ENCODE measurements around the gene RNF212B.
"Not testable (repeated sequence)": the region's sequence is repeated elsewhere in the genome, so short reads cannot be mapped to it uniquely, and the experiment has no call there.

Gene RNF212B
- 0 to 0.20 reads per million in 2 donors for total RNA-seq

- peak; percentile 40 to 79 (median 68) for DNase-seq
Measured at GRCh38 chr14:23237772-23238594, at the start of gene RNF212B. TSS of gene RNF212B (plus strand) at chr14:23237936. CDS start at chr14:23240346, 2,410 bp downstream.

GRCh38 chr14:23193432-23193831 lies 44.3 kb upstream of the RNF212B start:
- no peak for DNase-seq

- no peak for DNase-seq
Measured at GRCh38 chr14:23195552-23196101, 42.1 kb upstream of the RNF212B start.

- not testable (repeated sequence) for DNase-seq
Measured at GRCh38 chr14:23196487-23196886, 41.2 kb upstream of the RNF212B start.

- not testable (repeated sequence) for DNase-seq
Measured at GRCh38 chr14:23199141-23199540, 38.6 kb upstream of the RNF212B start.

- DNase-seq: no peak
Measured at GRCh38 chr14:23202001-23202400, 35.7 kb upstream of the RNF212B start.

- no peak for DNase-seq
Measured at GRCh38 chr14:23206422-23207145, 31.2 kb upstream of the RNF212B start.

- no peak for DNase-seq
Measured at GRCh38 chr14:23207146-23207540, 30.6 kb upstream of the RNF212B start.

- no peak for DNase-seq
Measured at GRCh38 chr14:23208324-23208723, 29.4 kb upstream of the RNF212B start.

- DNase-seq: no peak
Measured at GRCh38 chr14:23209651-23210423, 27.9 kb upstream of the RNF212B start.

- no peak for DNase-seq
Measured at GRCh38 chr14:23215421-23215820, 22.3 kb upstream of the RNF212B start.

GRCh38 chr14:23217032-23218020 lies 20.4 kb upstream of the RNF212B start:
- DNase-seq: no peak

GRCh38 chr14:23219075-23219474 lies 18.7 kb upstream of the RNF212B start:
- no peak for DNase-seq

GRCh38 chr14:23224958-23225357 lies 12.8 kb upstream of the RNF212B start:
- not testable (repeated sequence) for DNase-seq

- no peak for DNase-seq
Measured at GRCh38 chr14:23227566-23227965, 10.2 kb upstream of the RNF212B start.

GRCh38 chr14:23228812-23229211 lies 8.9 kb upstream of the RNF212B start:
- no peak for DNase-seq

GRCh38 chr14:23232241-23232808 lies 5.4 kb upstream of the RNF212B start:
- not testable (repeated sequence) for DNase-seq

- DNase-seq: no peak
Measured at GRCh38 chr14:23240661-23241060, 2.9 kb downstream of the RNF212B start.

- DNase-seq: not testable (repeated sequence)
Measured at GRCh38 chr14:23241061-23241715, 3.5 kb downstream of the RNF212B start.

GRCh38 chr14:23242076-23242475 lies 4.3 kb downstream of the RNF212B start:
- DNase-seq: no peak

- DNase-seq: no peak
Measured at GRCh38 chr14:23243066-23243465, 5.3 kb downstream of the RNF212B start.
